HG03457 (cell line): ENCODE data around the gene IGFBP4.

Experiments
- ATAC-seq: cut with Tn5 transposase; IDR thresholded peaks from one replicate; pipeline ENCODE4 v1.9.1; 2021; ENCODE audit warnings: moderate number of reproducible peaks; ENCODE audit not compliant: unreplicated experiment

IGFBP4 gene

GRCh38 chr17:40431231-40431602 is 12.0 kb upstream of the IGFBP4 start:
- no peak for ATAC-seq

GRCh38 chr17:40432864-40433528 is 10.3 kb upstream of the IGFBP4 start:
- ATAC-seq, result no peak

GRCh38 chr17:40433551-40434415 is 9.5 kb upstream of the IGFBP4 start:
- ATAC-seq, result no peak

GRCh38 chr17:40436636-40437035 is 6.6 kb upstream of the IGFBP4 start:
- no peak for ATAC-seq

GRCh38 chr17:40437095-40437732 is 6.0 kb upstream of the IGFBP4 start:
- ATAC-seq, result no peak

GRCh38 chr17:40440166-40440565 is 3.1 kb upstream of the IGFBP4 start:
- ATAC-seq, result no peak

- ATAC-seq, result no peak
Measured at GRCh38 chr17:40442392-40443195, 656 bp upstream of the IGFBP4 start.

- no peak for ATAC-seq
Measured at GRCh38 chr17:40443988-40444899, 994 bp downstream of the IGFBP4 start.

GRCh38 chr17:40445751-40446468 is 2.7 kb downstream of the IGFBP4 start:
- ATAC-seq, result no peak

- ATAC-seq, result no peak
Measured at GRCh38 chr17:40447148-40447644, 3.9 kb downstream of the IGFBP4 start.

GRCh38 chr17:40447806-40448205 is 4.6 kb downstream of the IGFBP4 start:
- ATAC-seq, result no peak

GRCh38 chr17:40448213-40448638 is 5.0 kb downstream of the IGFBP4 start:
- no peak for ATAC-seq

- ATAC-seq, result no peak
Measured at GRCh38 chr17:40448639-40449261, 5.5 kb downstream of the IGFBP4 start.

GRCh38 chr17:40450175-40450574 is 6.9 kb downstream of the IGFBP4 start:
- ATAC-seq, result no peak

- ATAC-seq, result no peak
Measured at GRCh38 chr17:40451420-40451819, 8.2 kb downstream of the IGFBP4 start.

GRCh38 chr17:40452216-40452787 is 9.1 kb downstream of the IGFBP4 start:
- no peak for ATAC-seq

GRCh38 chr17:40452921-40453378 is 9.7 kb downstream of the IGFBP4 start:
- no peak for ATAC-seq
